Measurements from ENCODE around the gene AKR1C2.
"Not testable (repeated sequence)": the region's sequence is repeated elsewhere in the genome, so short reads cannot be mapped to it uniquely, and the experiment has no call there.

AKR1C2 gene

DNA sequence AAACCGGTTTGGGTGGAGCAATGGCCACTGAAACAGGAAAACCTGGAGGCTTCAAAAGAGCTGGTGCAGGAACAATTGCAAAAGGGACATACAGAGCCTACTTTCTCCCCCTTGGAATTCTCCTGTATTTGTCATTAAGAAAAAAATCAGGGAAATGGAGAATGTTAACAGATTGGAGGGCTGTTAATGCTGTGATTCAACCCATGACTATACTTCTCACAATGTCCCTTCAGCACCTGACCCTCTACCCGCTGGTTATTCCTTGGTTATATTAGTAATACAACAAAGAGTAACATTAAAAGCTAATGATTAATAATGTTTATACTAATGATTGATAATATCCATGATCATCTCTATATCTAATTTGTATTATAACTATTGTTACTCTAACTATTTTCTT lies 34.4 kb upstream of the AKR1C2 start:
- Histone ChIP-seq H3K4me1 (ENCODE audit: insufficient read depth, low read length) (no peaks in the 10 kb centered on the region), H2AFZ (ENCODE audit: low read depth, low read length) (no peak overlapping the region), H3K36me3 (ENCODE audit: insufficient read depth, low read length) (no peaks in the 10 kb centered on the region), H3K4me3 (ENCODE audit: low read length) (no peak overlapping the region), H3K9me3 (ENCODE audit: low read length) (no peaks in the 10 kb centered on the region), H3K27me3 (ENCODE audit: insufficient read depth, low read length) (no peaks in the 10 kb centered on the region)

- Histone ChIP-seq H2AFZ (ENCODE audit: low read depth, low read length) (no peak overlapping the region), H3K36me3 (ENCODE audit: insufficient read depth, low read length) (no peaks in the 10 kb centered on the region), H3K9me3 (ENCODE audit: low read length) (no peaks in the 10 kb centered on the region), H3K4me1 (ENCODE audit: insufficient read depth, low read length) (no peaks in the 10 kb centered on the region), H3K27me3 (ENCODE audit: insufficient read depth, low read length) (no peaks in the 10 kb centered on the region), H3K4me3 (ENCODE audit: low read length) (no peak overlapping the region)
Measured at GRCh38 chr10:5036511-5036910, 32.9 kb upstream of the AKR1C2 start.

DNA sequence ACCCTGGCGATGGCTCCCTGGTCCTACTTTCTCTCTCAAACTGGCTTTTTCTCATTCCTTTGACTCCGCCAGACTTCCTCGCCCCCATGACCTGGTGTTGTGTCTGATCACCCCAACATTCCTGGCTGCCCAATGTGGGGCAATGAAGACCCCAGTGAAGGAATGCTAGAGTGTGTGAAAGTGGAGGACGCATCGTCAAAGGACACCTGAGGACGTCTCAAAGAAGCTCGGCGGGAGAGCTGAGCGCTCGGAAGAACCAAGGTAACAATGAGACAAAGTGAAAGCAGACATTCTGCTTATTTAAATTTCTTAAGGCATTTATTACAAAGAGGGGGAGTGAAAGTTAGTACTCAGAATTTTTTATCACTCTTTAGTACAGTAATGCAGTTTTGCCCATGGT lies 31.7 kb upstream of the AKR1C2 start:
- Histone ChIP-seq H3K9me3 (ENCODE audit: low read length) (no peaks in the 10 kb centered on the region), H3K4me1 (ENCODE audit: insufficient read depth, low read length) (no peaks in the 10 kb centered on the region), H3K36me3 (ENCODE audit: insufficient read depth, low read length) (no peaks in the 10 kb centered on the region), H3K27me3 (ENCODE audit: insufficient read depth, low read length) (no peaks in the 10 kb centered on the region), H3K4me3 (ENCODE audit: low read length) (no peak overlapping the region), H2AFZ (ENCODE audit: low read depth, low read length) (no peak overlapping the region)

- H3K9me3 ChIP-seq (ENCODE audit: low read length), result no peaks in the 10 kb centered on the region
- H3K36me3 ChIP-seq (ENCODE audit: insufficient read depth, low read length), result no peaks in the 10 kb centered on the region
- no peak overlapping the region for H2AFZ ChIP-seq (ENCODE audit: low read depth, low read length)
- no peaks in the 10 kb centered on the region for H3K27me3 ChIP-seq (ENCODE audit: insufficient read depth, low read length)
- no peaks in the 10 kb centered on the region for H3K4me1 ChIP-seq (ENCODE audit: insufficient read depth, low read length)
- H3K4me3 ChIP-seq (ENCODE audit: low read length), result no peak overlapping the region
Measured at GRCh38 chr10:5034588-5034987, 30.9 kb upstream of the AKR1C2 start.

GRCh38 chr10:5033061-5033778 lies 29.6 kb upstream of the AKR1C2 start:
- H3K4me3 ChIP-seq (ENCODE audit: low read length), result no peak overlapping the region
- H2AFZ ChIP-seq (ENCODE audit: low read depth, low read length), result no peak overlapping the region

DNA sequence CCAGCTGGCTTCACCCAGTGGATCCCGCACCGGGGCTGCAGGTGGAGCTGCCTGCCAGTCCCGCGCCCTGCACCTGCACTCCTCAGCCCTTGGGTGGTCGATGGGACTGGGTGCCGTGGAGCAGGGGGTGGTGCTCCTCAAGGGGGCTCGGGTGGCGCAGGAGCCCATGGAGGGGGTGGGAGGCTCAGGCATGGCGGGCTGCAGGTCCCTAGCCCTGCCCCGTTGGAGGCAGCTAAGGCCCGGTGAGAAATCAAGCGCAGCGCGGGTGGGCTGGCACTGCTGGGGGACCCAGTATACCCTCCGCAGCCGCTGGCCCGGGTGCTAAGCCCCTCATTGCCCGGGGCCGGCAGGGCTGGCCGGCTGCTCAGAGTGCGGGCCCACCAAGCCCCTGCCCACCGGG lies 28.8 kb upstream of the AKR1C2 start:
- H3K36me3 ChIP-seq (ENCODE audit: insufficient read depth, low read length); H3K27me3 ChIP-seq (ENCODE audit: insufficient read depth, low read length); H3K9me3 ChIP-seq (ENCODE audit: low read length); H2AFZ ChIP-seq (ENCODE audit: low read depth, low read length); H3K4me3 ChIP-seq (ENCODE audit: low read length); H3K4me1 ChIP-seq (ENCODE audit: insufficient read depth, low read length): not testable (repeated sequence)

More at GRCh38 chr10:5033061-5033778, 29.6 kb upstream of the AKR1C2 start:
- Histone ChIP-seq H3K4me1 (ENCODE audit: insufficient read depth, low read length) (no peaks in the 10 kb centered on the region), H3K36me3 (ENCODE audit: insufficient read depth, low read length) (no peaks in the 10 kb centered on the region), H3K9me3 (ENCODE audit: low read length) (no peaks in the 10 kb centered on the region), H3K27me3 (ENCODE audit: insufficient read depth, low read length) (no peaks in the 10 kb centered on the region)

DNA sequence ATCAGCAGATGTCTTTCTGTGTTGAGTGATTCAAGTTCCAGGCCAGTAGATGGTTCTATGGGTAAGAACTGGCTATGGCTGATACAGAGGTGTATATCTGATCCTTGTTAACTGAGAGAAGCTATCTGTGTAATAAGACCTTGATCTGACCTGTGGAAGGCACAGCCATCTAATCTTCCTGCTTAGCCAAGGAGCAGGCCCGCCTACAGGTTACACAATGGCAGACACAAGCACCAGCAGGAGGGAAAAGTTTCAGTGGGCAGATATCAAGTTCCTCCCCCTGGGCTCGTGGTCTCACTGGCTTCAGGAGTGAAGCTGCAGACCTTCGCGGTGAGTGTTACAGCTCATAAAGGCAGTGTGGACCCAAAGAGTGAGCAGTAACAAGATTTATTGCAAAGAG lies 27.9 kb upstream of the AKR1C2 start:
- H3K27me3 ChIP-seq (ENCODE audit: insufficient read depth, low read length); H3K9me3 ChIP-seq (ENCODE audit: low read length); H2AFZ ChIP-seq (ENCODE audit: low read depth, low read length); H3K4me1 ChIP-seq (ENCODE audit: insufficient read depth, low read length); H3K4me3 ChIP-seq (ENCODE audit: low read length); H3K36me3 ChIP-seq (ENCODE audit: insufficient read depth, low read length): not testable (repeated sequence)

- no peak overlapping the region for H3K4me3 ChIP-seq (ENCODE audit: low read length)
Measured at GRCh38 chr10:5030989-5031388, 27.3 kb upstream of the AKR1C2 start.

GRCh38 chr10:5025461-5025881 lies 21.8 kb upstream of the AKR1C2 start:
- H3K9me3 ChIP-seq (ENCODE audit: low read length); H3K36me3 ChIP-seq (ENCODE audit: insufficient read depth, low read length); H3K4me3 ChIP-seq (ENCODE audit: low read length); H3K4me1 ChIP-seq (ENCODE audit: insufficient read depth, low read length); H2AFZ ChIP-seq (ENCODE audit: low read depth, low read length); H3K27me3 ChIP-seq (ENCODE audit: insufficient read depth, low read length): not testable (repeated sequence)

More at GRCh38 chr10:5030989-5031388, 27.3 kb upstream of the AKR1C2 start:
- no peaks in the 10 kb centered on the region for H3K4me1 ChIP-seq (ENCODE audit: insufficient read depth, low read length)
- H3K9me3 ChIP-seq (ENCODE audit: low read length), result no peaks in the 10 kb centered on the region
- H3K27me3 ChIP-seq (ENCODE audit: insufficient read depth, low read length), result no peaks in the 10 kb centered on the region
- H2AFZ ChIP-seq (ENCODE audit: low read depth, low read length), result no peak overlapping the region
- no peaks in the 10 kb centered on the region for H3K36me3 ChIP-seq (ENCODE audit: insufficient read depth, low read length)

DNA sequence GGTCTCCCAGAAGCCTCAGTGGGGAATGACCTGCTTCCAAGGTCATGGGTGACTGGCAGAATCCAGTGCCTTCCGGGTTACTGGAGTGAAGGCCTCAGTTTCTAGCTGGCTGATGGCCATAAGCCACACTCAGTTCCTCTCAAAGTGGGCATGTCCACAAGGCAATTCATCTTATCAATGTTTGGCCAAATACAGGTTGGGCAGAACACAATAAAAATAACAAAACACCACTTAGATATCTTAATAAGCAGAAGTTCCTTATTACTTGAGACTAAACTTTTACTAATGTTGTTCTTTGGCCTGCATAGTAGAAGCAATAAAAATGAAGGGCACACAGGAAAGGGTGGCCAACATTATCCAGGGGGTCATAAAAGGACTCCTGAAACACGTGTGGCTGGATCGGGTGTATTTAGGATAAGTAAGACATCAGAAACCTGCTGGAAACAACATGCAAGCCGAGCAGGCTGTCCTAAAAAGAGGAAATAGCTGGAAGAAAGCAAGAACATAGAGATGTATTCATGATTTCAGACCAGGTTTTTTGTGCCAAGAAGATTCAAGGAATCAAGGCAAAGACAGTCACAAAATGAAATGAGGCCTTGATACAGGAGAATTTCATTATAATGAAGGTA lies 19.6 kb upstream of the AKR1C2 start:
- Histone ChIP-seq H3K27me3 (ENCODE audit: insufficient read depth, low read length) (no peaks in the 10 kb centered on the region), H3K36me3 (ENCODE audit: insufficient read depth, low read length) (no peaks in the 10 kb centered on the region), H3K9me3 (ENCODE audit: low read length) (no peaks in the 10 kb centered on the region), H3K4me3 (ENCODE audit: low read length) (no peak overlapping the region), H3K4me1 (ENCODE audit: insufficient read depth, low read length) (no peaks in the 10 kb centered on the region), H2AFZ (ENCODE audit: low read depth, low read length) (no peak overlapping the region)

DNA sequence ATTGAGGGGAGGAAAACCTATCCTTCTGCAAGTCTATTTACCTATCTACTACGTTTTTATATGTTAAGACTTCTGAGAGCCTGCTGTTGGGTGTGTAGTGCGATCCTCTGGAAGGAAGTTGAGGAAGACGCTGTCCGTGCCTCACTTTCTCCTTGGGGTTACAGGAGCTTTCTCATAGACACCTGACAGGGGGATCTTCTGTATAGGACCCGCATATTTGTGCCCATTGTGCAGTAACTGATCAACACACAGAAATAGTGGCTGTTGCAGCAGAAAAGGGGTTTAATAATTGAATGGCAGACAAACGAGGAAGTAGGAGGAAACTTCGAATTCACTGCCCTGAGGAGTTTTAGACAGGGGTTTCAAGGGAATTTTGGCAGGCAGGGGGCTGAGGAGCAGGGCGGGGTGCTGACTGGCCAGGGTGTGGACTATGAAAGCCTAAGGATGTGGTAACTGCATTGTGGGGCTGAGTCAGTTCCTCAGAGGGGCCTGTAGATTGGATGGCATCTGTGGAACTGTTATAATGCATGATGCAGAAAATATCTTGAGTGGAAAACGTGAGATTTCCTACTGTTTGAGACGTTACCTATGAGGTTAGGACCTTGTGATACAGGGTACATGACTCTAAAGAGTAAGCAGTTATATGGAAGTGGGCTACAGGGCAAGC lies 18.1 kb upstream of the AKR1C2 start:
- H3K36me3 ChIP-seq (ENCODE audit: insufficient read depth, low read length); H3K27me3 ChIP-seq (ENCODE audit: insufficient read depth, low read length); H3K4me1 ChIP-seq (ENCODE audit: insufficient read depth, low read length); H3K9me3 ChIP-seq (ENCODE audit: low read length); H3K4me3 ChIP-seq (ENCODE audit: low read length); H2AFZ ChIP-seq (ENCODE audit: low read depth, low read length): not testable (repeated sequence)

DNA sequence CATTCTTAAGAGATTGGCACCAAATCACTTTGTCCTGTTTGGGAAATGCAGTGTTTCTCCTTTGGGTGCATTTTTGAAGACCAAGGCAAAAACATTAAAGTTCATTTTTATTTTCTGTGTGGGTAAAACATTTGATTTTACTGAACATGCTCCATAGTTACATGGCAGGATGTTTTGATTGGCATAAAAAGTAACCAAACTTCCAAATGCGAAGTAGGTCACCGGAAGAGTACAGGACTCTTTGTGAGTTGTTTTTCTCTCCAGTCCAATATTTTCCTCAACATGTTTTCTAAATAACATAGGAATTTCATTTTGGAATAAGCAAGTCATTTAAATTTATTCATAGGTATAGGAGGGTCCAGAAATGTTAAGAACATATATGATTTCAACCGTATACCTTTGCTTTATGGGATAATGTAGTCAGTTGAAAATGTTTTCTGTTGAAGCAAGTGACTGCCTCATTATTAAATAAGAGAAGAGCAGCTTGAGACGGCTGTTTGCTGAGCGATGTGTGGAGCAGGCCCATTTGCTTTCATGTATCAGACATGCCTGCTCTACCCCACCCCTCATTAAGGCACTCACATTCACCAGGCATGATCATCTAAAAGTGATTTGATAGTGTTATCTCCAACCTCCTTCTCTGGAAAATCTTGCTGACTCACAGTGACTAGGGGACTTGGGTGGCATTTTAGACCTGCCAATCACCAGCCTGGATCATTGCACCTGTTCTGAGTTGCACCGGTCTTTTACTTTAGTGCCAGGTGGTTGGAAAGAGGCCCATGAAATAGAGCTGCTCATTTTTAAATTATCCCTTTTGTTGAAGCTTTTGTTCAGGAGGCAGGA lies 16.3 kb upstream of the AKR1C2 start:
- not testable (repeated sequence) for H2AFZ ChIP-seq (ENCODE audit: low read depth, low read length); H3K4me3 ChIP-seq (ENCODE audit: low read length); H3K27me3 ChIP-seq (ENCODE audit: insufficient read depth, low read length); H3K9me3 ChIP-seq (ENCODE audit: low read length); H3K4me1 ChIP-seq (ENCODE audit: insufficient read depth, low read length); H3K36me3 ChIP-seq (ENCODE audit: insufficient read depth, low read length)

DNA sequence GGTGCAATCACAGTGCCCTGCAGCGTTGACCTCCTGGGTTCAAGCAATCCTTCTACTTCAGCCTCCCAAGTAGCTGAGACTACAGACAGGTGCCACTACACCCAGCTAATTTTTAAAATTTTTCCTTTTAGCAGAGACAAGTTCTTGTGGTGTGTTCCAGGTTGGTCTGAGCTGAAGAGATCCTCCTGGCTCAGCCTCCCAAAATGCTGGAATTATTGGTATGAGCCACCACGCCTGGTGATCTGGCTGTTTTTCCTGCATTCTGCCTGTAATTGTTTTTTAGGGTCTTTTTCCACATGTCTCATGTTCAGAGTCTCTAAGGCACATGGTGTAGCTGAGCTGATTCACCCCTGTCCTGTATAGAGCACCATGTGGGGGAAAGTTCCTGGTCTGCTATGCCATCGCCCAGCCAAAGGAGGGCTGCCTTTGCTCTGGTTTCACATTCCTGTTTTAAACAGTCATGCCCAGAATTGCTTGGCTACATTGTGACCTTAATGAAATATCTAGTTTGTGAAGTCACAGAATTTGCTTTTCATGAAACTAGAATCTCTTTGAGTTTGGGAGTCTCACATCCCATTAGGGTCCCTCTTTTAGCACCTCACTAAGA lies 15.1 kb upstream of the AKR1C2 start:
- not testable (repeated sequence) for H3K36me3 ChIP-seq (ENCODE audit: insufficient read depth, low read length); H3K27me3 ChIP-seq (ENCODE audit: insufficient read depth, low read length); H3K9me3 ChIP-seq (ENCODE audit: low read length); H3K4me1 ChIP-seq (ENCODE audit: insufficient read depth, low read length); H2AFZ ChIP-seq (ENCODE audit: low read depth, low read length); H3K4me3 ChIP-seq (ENCODE audit: low read length)
